ENCODE results near the gene CTXN3.

Gene CTXN3

DNA sequence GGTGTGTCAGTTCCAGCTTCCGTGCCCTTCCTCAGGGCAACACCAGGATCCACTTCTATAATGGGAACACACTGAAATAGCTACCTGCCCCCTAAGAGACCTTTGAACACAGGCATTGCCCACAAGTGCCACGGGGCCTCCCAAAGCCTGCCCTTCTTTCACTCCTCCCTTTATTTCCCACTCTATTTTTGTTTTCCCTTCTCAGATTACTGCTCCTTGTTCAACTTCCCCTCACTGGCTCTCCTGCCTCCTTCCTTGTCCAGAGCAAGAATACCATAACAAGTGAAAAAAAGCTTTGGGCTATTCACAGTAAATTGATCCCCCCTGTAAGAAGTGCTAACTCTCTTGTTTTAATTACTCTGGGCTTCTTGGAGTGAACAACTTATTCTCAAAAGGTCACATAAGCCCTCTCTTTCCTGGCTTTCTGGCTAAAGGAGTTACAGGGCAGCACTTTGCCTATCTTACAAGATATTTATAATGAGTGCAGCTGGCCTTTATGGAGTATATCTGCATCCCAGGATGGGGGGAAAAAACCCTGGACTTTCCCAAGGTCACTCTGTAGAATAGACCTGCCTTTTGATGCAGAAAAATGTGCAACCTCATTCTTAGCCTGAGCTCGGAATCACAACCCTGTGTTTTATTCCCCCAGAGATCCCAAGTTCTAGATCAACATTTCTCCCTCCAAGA lies 11.3 kb downstream of the CTXN3 start:
- TF ChIP-seq, protein P1, sequence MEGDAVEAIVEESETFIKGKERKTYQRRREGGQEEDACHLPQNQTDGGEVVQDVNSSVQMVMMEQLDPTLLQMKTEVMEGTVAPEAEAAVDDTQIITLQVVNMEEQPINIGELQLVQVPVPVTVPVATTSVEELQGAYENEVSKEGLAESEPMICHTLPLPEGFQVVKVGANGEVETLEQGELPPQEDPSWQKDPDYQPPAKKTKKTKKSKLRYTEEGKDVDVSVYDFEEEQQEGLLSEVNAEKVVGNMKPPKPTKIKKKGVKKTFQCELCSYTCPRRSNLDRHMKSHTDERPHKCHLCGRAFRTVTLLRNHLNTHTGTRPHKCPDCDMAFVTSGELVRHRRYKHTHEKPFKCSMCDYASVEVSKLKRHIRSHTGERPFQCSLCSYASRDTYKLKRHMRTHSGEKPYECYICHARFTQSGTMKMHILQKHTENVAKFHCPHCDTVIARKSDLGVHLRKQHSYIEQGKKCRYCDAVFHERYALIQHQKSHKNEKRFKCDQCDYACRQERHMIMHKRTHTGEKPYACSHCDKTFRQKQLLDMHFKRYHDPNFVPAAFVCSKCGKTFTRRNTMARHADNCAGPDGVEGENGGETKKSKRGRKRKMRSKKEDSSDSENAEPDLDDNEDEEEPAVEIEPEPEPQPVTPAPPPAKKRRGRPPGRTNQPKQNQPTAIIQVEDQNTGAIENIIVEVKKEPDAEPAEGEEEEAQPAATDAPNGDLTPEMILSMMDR (IDR thresholded peaks at IDR 0.05; ENCODE audit: borderline replicate concordance, control extremely low read depth, extremely low read depth, insufficient read depth, missing control alignments): no peak
- no peak for DNase-seq (ENCODE audit: low spot score)
- in situ Hi-C loops (cut with MboI; ENCODE audit: low sequenced_read_pairs, unreplicated experiment): no loop called here

DNA sequence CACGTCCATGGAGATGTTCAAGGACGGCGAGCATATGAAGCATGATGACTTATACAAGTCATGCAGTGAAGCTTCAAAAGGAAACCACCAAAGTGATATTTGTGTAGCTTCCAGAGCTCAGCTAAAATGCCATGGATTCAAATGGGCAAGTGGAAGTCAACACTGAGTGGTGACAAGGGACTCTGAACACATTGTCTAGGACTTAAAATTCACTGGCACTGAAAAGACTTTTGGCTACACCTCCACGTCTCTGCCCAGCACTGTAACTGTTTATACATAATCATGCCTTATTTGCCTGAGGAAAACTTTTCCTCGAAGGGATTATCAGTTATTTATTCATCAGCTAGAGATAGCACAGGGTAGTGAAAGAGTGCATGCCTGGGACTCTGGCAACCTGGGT lies 15.2 kb downstream of the CTXN3 start:
- DNase-seq (ENCODE audit: low spot score): no peak
- TF ChIP-seq, protein P1 (IDR thresholded peaks at IDR 0.05; ENCODE audit: borderline replicate concordance, control extremely low read depth, extremely low read depth, insufficient read depth, missing control alignments): no peak
- in situ Hi-C loops (cut with MboI; ENCODE audit: low sequenced_read_pairs, unreplicated experiment): no loop called here

DNA sequence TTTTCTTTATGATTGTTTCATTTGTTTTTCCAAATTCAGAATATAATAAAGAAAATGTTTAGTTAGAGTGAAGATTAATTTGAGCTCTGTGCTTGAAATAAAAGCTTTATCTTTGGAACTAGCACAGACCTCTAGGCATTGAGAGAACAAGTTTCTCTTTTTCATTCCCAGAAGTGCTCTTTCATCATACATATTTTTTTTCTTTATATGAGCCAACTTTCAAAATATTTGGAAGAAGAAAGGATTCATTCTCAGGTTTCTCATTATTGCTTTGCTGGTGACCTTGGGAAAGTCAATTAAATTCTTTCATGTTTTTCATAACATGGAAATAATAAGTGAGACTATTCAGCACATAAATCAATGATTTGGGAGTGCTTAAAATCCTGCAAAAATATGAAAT lies 16.8 kb downstream of the CTXN3 start:
- in situ Hi-C loops (cut with MboI; ENCODE audit: low sequenced_read_pairs, unreplicated experiment): no loop called here
- no peak for DNase-seq (ENCODE audit: low spot score)
- TF ChIP-seq, protein P1 (IDR thresholded peaks at IDR 0.05; ENCODE audit: borderline replicate concordance, control extremely low read depth, extremely low read depth, insufficient read depth, missing control alignments): no peak

DNA sequence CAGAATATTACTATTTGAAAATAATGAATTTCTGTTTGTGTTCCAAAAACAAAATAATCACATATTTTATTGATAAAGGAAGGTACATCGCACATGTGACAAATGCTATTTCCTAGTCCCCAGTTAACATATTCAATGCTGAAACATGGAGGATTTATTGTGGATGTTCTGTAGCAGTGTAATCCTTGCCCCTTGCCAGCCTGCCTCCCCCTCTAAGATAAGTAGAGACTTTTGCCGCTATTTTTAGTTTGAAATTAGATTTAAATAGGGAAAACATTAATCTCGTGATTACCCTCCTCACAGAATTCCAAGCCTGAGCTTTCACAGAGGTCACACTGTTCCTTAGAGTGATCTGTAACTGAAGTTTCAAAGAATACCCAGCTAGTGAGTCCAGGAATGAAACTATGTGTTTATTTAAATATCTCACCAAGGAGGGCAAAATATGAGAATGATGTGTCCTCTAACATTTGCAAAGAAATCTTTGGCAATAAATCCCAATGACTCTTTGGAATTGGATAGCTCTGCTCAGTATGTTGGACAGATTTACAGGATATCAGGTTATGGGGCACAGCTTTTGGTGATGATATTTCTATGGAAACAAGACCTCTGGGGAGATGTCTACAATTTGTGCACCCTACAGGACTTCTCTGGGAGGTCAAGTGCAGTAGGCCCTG lies 17.3 kb downstream of the CTXN3 start:
- TF ChIP-seq, protein P1 (IDR thresholded peaks at IDR 0.05; ENCODE audit: borderline replicate concordance, control extremely low read depth, extremely low read depth, insufficient read depth, missing control alignments): no peak
- in situ Hi-C loops (cut with MboI; ENCODE audit: low sequenced_read_pairs, unreplicated experiment): no loop called here
- no peak for DNase-seq (ENCODE audit: low spot score)

- no peak for DNase-seq (ENCODE audit: low spot score)
- in situ Hi-C loops (cut with MboI; ENCODE audit: low sequenced_read_pairs, unreplicated experiment): no loop called here
- TF ChIP-seq, protein P1 (IDR thresholded peaks at IDR 0.05; ENCODE audit: borderline replicate concordance, control extremely low read depth, extremely low read depth, insufficient read depth, missing control alignments): no peak
These were observed 19.0 kb downstream of the CTXN3 start for GRCh38 chr5:127667926-127668325.

DNA sequence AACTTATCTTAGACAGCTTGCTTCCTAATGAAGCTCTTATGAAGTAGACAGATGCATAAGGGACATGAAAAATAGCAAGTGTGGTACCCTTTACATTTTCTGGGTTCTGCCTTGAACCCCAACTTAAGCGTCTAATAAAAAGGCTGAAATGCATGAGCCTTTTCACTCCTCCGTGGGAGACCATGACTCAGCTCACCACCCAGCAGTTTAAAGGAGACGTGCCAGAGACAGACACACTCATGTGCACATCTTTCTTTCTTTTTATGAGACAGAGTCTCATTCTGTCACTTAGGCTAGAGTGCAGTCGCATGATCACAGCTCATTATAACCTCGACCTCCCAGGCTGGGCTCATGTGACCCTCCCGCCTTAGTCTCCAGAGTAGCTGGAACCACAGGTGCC lies 22.3 kb downstream of the CTXN3 start:
- no peak for DNase-seq (ENCODE audit: low spot score)
- in situ Hi-C loops (cut with MboI; ENCODE audit: low sequenced_read_pairs, unreplicated experiment): no loop called here
- TF ChIP-seq, protein P1 (IDR thresholded peaks at IDR 0.05; ENCODE audit: borderline replicate concordance, control extremely low read depth, extremely low read depth, insufficient read depth, missing control alignments): no peak
